ENCODE measurements around the gene SUN2. TPM values are rescaled to one million over a fixed set of nuclear protein-coding genes. Genes with fewer than 3 reads are reported as not detected.

SUN2 gene
- total and polyA plus RNA-seq, 9 donors = 21.2 to 311 (median 181) TPM

DNA sequence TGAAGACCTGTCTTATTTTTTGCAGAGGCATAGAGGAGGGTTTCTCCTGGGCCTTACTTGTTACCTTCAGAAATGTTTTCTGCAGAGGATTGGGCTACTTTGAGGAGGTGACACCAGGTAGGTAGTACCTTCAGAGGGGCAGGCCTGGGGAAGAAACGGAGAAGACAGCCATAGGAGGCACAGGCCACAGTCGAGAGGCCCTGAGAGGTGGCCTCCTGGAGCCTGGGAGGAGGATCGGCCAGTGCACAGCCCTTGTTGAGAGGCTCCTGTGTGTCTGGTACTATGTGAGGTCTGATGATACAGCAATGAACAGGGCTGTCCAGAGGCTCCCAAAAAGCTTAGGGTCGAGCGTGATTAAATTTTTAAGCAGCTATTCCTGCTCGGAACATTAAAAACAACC, 38.6 kb downstream of the SUN2 start:
- Histone ChIP-seq H3K27me3 (no peaks in the 10 kb centered on the region), H3K4me3 (no peak overlapping the region), H3K36me3 (no peaks in the 10 kb centered on the region), H3K9me3 (no peaks in the 10 kb centered on the region), H3K4me1 (ENCODE audit: insufficient read depth) (peaks cover 4% of the 10 kb centered on the region), H3K27ac (no peak overlapping the region)
- DNase-seq = no peak
- intact Hi-C loops (cut with DNase I) = no loop called here
- 88 to 90% (median 89%) methylated on average over 6 of the region's 6 CpGs for WGBS, 3 donors
- TF ChIP-seq EP300 (IDR thresholded peaks at IDR 0.05) = no peak
- TF ChIP-seq POLR2A (IDR thresholded peaks at IDR 0.05) = no peak
- no peak for TF ChIP-seq CTCF (IDR thresholded peaks at IDR 0.05)

GRCh38 chr22:38716826-38717225, 39.0 kb downstream of the SUN2 start:
- H3K27me3 ChIP-seq = no peaks in the 10 kb centered on the region
- WGBS, 3 donors = 78 to 88% (median 81%) methylated on average over 9 of the region's 9 CpGs
- TF ChIP-seq POLR2A (IDR thresholded peaks at IDR 0.05) (no peak), CTCF (IDR thresholded peaks at IDR 0.05) (no peak), EP300 (IDR thresholded peaks at IDR 0.05) (no peak)
- H3K27ac ChIP-seq = no peak overlapping the region
- peaks cover 4% of the 10 kb centered on the region for H3K4me1 ChIP-seq (ENCODE audit: insufficient read depth)
- DNase-seq = no peak
- H3K4me3 ChIP-seq = no peak overlapping the region
- H3K9me3 ChIP-seq = no peaks in the 10 kb centered on the region
- intact Hi-C loops (cut with DNase I) = no loop called here
- no peaks in the 10 kb centered on the region for H3K36me3 ChIP-seq

DNA sequence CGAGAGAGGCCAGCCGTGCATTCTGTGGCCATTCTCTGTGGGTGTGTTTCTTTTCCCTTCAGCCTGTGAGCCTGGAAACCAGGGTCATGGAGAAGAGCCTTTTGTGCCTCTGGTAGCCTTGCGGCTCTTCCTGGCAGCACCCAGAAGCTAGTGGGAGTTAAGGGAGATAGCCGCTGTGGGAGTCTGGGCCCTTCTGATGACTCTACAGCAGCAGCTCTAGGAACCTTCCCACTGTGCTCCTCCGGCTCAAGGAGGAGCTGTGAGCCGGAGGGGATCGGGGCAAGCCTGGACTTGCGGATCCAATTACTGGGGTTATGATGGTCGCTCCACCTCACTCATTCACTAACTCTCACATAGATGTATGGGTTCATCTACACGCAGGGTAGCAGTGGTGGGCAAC, 39.5 kb downstream of the SUN2 start:
- H3K9me3 ChIP-seq = no peaks in the 10 kb centered on the region
- H3K27me3 ChIP-seq = no peaks in the 10 kb centered on the region
- DNase-seq = no peak
- WGBS, 3 donors = 91 to 95% (median 95%) methylated on average over 8 to 10 of the region's 10 CpGs
- intact Hi-C loops (cut with DNase I) = no loop called here
- H3K4me3 ChIP-seq = no peak overlapping the region
- H3K4me1 ChIP-seq (ENCODE audit: insufficient read depth) = peaks cover 4% of the 10 kb centered on the region
- H3K36me3 ChIP-seq = no peaks in the 10 kb centered on the region
- no peak for TF ChIP-seq CTCF (IDR thresholded peaks at IDR 0.05)
- TF ChIP-seq POLR2A (IDR thresholded peaks at IDR 0.05) = no peak
- no peak for TF ChIP-seq EP300 (IDR thresholded peaks at IDR 0.05)
- H3K27ac ChIP-seq = no peak overlapping the region

GRCh38 chr22:38715852-38716251, 39.9 kb downstream of the SUN2 start:
- intact Hi-C loops (cut with DNase I) = no loop called here
- no peak for TF ChIP-seq EP300 (IDR thresholded peaks at IDR 0.05)
- TF ChIP-seq CTCF (IDR thresholded peaks at IDR 0.05) = no peak
- no peak for TF ChIP-seq POLR2A (IDR thresholded peaks at IDR 0.05)
- DNase-seq = no peak

More at GRCh38 chr22:38715852-38716251, 39.9 kb downstream of the SUN2 start:
- Histone ChIP-seq H3K27ac (no peak overlapping the region), H3K36me3 (no peaks in the 10 kb centered on the region), H3K4me1 (ENCODE audit: insufficient read depth) (peaks cover 4% of the 10 kb centered on the region), H3K27me3 (no peaks in the 10 kb centered on the region), H3K9me3 (no peaks in the 10 kb centered on the region), H3K4me3 (no peak overlapping the region)
- WGBS, 3 donors = 93 to 95% (median 95%) methylated on average over 15 of the region's 15 CpGs
